ENCODE data around the gene KCP. TPM values are rescaled to one million over a fixed set of nuclear protein-coding genes. Genes with fewer than 3 reads are reported as not detected.

Gene KCP
- total and polyA plus RNA-seq, 2 experiments from 2014 or later: 0.76 to 1.1 TPM

DNA sequence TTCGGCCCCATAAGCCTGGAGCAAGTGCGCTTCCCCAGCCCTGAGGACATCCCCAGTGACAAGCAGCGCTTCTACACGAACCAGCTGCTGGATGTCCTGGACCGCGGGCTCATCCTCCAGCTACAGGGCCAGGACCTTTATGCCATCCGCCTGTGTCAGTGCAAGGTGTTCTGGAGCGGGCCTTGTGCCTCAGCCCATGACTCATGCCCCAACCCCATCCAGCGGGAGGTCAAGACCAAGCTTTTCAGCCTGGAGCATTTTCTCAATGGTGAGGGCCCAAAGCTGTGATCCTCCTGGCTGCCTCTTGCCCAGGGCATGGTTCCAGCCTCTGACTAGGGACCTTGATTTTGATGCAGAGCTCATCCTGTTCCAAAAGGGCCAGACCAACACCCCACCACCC lies 37.3 kb upstream of the KCP start:
- Histone ChIP-seq H4K20me1 (replicated peaks; ENCODE audit: insufficient read depth) (no peaks in the 10 kb centered on the region; the same call in 1 of the 2 replicates), H3K79me2 (replicated peaks; ENCODE audit: insufficient read depth) (no peaks in the 10 kb centered on the region), H3K27me3 (ENCODE audit: insufficient read depth) (no peaks in the 10 kb centered on the region), H3K4me3 (no peak overlapping the region), H3K4me2 (no peak overlapping the region), H3K36me3 (ENCODE audit: insufficient read depth) (no peaks in the 10 kb centered on the region), H3F3A (replicated peaks; ENCODE audit: low read depth) (no peaks in the 10 kb centered on the region), H2AFZ (no peak overlapping the region), H3K27ac (ENCODE audit: low read depth) (no peak overlapping the region), H3K9me2 (ENCODE audit: insufficient read depth) (no peaks in the 10 kb centered on the region), H3K4me1 (ENCODE audit: insufficient read depth) (no peaks in the 10 kb centered on the region)
- TF ChIP-seq CREB1 (CRISPR knock-in tag; IDR thresholded peaks at IDR 0.05; ENCODE audit: low read depth) (no peak), EZH2phosphoT487 (IDR thresholded peaks at IDR 0.05; ENCODE audit: unreplicated experiment) (no peak), ZNF114 (CRISPR knock-in tag; IDR thresholded peaks at IDR 0.05) (no peak), ZNF331 (CRISPR knock-in tag; IDR thresholded peaks at IDR 0.05; ENCODE audit: low read depth) (no peak), NANOG (IDR thresholded peaks at IDR 0.05; ENCODE audit: borderline replicate concordance) (no peak), JUNB (IDR thresholded peaks at IDR 0.05; ENCODE audit: unreplicated experiment) (no peak), POLR2AphosphoS5 (IDR thresholded peaks at IDR 0.05; ENCODE audit: low read depth) (no peak), STAT1 (IDR thresholded peaks at IDR 0.05; ENCODE audit: unreplicated experiment) (no peak), EZH2 (IDR thresholded peaks at IDR 0.05; ENCODE audit: low read depth, unreplicated experiment) (no peak)
- TF ChIP-seq, protein P1, sequence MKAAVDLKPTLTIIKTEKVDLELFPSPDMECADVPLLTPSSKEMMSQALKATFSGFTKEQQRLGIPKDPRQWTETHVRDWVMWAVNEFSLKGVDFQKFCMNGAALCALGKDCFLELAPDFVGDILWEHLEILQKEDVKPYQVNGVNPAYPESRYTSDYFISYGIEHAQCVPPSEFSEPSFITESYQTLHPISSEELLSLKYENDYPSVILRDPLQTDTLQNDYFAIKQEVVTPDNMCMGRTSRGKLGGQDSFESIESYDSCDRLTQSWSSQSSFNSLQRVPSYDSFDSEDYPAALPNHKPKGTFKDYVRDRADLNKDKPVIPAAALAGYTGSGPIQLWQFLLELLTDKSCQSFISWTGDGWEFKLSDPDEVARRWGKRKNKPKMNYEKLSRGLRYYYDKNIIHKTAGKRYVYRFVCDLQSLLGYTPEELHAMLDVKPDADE (IDR thresholded peaks at IDR 0.05): no peak
- TF ChIP-seq, protein P2, sequence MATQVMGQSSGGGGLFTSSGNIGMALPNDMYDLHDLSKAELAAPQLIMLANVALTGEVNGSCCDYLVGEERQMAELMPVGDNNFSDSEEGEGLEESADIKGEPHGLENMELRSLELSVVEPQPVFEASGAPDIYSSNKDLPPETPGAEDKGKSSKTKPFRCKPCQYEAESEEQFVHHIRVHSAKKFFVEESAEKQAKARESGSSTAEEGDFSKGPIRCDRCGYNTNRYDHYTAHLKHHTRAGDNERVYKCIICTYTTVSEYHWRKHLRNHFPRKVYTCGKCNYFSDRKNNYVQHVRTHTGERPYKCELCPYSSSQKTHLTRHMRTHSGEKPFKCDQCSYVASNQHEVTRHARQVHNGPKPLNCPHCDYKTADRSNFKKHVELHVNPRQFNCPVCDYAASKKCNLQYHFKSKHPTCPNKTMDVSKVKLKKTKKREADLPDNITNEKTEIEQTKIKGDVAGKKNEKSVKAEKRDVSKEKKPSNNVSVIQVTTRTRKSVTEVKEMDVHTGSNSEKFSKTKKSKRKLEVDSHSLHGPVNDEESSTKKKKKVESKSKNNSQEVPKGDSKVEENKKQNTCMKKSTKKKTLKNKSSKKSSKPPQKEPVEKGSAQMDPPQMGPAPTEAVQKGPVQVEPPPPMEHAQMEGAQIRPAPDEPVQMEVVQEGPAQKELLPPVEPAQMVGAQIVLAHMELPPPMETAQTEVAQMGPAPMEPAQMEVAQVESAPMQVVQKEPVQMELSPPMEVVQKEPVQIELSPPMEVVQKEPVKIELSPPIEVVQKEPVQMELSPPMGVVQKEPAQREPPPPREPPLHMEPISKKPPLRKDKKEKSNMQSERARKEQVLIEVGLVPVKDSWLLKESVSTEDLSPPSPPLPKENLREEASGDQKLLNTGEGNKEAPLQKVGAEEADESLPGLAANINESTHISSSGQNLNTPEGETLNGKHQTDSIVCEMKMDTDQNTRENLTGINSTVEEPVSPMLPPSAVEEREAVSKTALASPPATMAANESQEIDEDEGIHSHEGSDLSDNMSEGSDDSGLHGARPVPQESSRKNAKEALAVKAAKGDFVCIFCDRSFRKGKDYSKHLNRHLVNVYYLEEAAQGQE (IDR thresholded peaks at IDR 0.05; ENCODE audit: unreplicated experiment): no peak
- TF ChIP-seq, protein P3, sequence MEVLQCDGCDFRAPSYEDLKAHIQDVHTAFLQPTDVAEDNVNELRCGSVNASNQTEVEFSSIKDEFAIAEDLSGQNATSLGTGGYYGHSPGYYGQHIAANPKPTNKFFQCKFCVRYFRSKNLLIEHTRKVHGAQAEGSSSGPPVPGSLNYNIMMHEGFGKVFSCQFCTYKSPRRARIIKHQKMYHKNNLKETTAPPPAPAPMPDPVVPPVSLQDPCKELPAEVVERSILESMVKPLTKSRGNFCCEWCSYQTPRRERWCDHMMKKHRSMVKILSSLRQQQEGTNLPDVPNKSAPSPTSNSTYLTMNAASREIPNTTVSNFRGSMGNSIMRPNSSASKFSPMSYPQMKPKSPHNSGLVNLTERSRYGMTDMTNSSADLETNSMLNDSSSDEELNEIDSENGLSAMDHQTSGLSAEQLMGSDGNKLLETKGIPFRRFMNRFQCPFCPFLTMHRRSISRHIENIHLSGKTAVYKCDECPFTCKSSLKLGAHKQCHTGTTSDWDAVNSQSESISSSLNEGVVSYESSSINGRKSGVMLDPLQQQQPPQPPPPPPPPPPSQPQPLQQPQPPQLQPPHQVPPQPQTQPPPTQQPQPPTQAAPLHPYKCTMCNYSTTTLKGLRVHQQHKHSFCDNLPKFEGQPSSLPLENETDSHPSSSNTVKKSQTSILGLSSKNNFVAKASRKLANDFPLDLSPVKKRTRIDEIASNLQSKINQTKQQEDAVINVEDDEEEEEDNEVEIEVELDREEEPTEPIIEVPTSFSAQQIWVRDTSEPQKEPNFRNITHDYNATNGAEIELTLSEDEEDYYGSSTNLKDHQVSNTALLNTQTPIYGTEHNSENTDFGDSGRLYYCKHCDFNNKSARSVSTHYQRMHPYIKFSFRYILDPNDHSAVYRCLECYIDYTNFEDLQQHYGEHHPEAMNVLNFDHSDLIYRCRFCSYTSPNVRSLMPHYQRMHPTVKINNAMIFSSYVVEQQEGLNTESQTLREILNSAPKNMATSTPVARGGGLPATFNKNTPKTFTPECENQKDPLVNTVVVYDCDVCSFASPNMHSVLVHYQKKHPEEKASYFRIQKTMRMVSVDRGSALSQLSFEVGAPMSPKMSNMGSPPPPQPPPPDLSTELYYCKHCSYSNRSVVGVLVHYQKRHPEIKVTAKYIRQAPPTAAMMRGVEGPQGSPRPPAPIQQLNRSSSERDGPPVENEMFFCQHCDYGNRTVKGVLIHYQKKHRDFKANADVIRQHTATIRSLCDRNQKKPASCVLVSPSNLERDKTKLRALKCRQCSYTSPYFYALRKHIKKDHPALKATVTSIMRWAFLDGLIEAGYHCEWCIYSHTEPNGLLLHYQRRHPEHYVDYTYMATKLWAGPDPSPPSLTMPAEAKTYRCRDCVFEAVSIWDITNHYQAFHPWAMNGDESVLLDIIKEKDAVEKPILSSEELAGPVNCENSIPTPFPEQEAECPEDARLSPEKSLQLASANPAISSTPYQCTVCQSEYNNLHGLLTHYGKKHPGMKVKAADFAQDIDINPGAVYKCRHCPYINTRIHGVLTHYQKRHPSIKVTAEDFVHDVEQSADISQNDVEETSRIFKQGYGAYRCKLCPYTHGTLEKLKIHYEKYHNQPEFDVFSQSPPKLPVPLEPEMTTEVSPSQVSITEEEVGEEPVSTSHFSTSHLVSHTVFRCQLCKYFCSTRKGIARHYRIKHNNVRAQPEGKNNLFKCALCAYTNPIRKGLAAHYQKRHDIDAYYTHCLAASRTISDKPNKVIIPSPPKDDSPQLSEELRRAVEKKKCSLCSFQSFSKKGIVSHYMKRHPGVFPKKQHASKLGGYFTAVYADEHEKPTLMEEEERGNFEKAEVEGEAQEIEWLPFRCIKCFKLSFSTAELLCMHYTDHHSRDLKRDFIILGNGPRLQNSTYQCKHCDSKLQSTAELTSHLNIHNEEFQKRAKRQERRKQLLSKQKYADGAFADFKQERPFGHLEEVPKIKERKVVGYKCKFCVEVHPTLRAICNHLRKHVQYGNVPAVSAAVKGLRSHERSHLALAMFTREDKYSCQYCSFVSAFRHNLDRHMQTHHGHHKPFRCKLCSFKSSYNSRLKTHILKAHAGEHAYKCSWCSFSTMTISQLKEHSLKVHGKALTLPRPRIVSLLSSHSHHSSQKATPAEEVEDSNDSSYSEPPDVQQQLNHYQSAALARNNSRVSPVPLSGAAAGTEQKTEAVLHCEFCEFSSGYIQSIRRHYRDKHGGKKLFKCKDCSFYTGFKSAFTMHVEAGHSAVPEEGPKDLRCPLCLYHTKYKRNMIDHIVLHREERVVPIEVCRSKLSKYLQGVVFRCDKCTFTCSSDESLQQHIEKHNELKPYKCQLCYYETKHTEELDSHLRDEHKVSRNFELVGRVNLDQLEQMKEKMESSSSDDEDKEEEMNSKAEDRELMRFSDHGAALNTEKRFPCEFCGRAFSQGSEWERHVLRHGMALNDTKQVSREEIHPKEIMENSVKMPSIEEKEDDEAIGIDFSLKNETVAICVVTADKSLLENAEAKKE (CRISPR knock-in tag; IDR thresholded peaks at IDR 0.05): no peak
- TF ChIP-seq, protein P4, sequence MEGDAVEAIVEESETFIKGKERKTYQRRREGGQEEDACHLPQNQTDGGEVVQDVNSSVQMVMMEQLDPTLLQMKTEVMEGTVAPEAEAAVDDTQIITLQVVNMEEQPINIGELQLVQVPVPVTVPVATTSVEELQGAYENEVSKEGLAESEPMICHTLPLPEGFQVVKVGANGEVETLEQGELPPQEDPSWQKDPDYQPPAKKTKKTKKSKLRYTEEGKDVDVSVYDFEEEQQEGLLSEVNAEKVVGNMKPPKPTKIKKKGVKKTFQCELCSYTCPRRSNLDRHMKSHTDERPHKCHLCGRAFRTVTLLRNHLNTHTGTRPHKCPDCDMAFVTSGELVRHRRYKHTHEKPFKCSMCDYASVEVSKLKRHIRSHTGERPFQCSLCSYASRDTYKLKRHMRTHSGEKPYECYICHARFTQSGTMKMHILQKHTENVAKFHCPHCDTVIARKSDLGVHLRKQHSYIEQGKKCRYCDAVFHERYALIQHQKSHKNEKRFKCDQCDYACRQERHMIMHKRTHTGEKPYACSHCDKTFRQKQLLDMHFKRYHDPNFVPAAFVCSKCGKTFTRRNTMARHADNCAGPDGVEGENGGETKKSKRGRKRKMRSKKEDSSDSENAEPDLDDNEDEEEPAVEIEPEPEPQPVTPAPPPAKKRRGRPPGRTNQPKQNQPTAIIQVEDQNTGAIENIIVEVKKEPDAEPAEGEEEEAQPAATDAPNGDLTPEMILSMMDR (conservative IDR thresholded peaks at IDR 0.05; ENCODE audit: low read depth in 2 of 2): no peak
- Mint-ChIP-seq H3K4me3 (no peak overlapping the region), H3K27ac (peak overlapping the region; percentile 48; the same call in 1 of the 2 replicates), H3K4me1 (peaks cover 5% of the 10 kb centered on the region; the same call in 1 of the 3 replicates), H3K27me3 (ENCODE audit: insufficient read depth, low read depth, poor library complexity) (peaks cover 22% of the 10 kb centered on the region), H3K9me3 (no peaks in the 10 kb centered on the region), H3K36me3 (ENCODE audit: low read depth) (peaks cover 4% of the 10 kb centered on the region; the same call in 1 of the 3 replicates)
- DNase-seq (ENCODE audit: low spot score): no peak
- no peak for ATAC-seq
